GM10266 (cell line): Measurements from ENCODE around the gene EPHB1.
A peak's percentile ranks its signal among the peaks of the same experiment; 100 is the strongest.

ENCODE experiments used
- DNase-seq: peaks from one replicate; pipeline ENCODE4 v3.0.0; 2012; ENCODE audit errors: extremely low spot score
- CTCF ChIP-seq: IDR thresholded peaks from 2 replicates; pipeline ENCODE4 v1.5.1; 2012; ENCODE audit warnings: mild to moderate bottlenecking, low read depth; ENCODE audit not compliant: control insufficient read depth, insufficient read depth; ENCODE audit errors: missing control alignments

The EPHB1 gene

GRCh38 chr3:134885877-134886621 is 91.0 kb downstream of the EPHB1 start:
- no peak for DNase-seq
- TF ChIP-seq CTCF, result peak; percentile 31

- TF ChIP-seq CTCF, result no peak
- no peak for DNase-seq
Measured at GRCh38 chr3:134886991-134887390, 91.9 kb downstream of the EPHB1 start.

GRCh38 chr3:134887536-134887935 is 92.5 kb downstream of the EPHB1 start:
- TF ChIP-seq CTCF, result no peak
- DNase-seq, result no peak

GRCh38 chr3:134892326-134892725 is 97.3 kb downstream of the EPHB1 start:
- DNase-seq, result no peak
- TF ChIP-seq CTCF, result no peak

GRCh38 chr3:134892761-134893160 is 97.7 kb downstream of the EPHB1 start:
- TF ChIP-seq CTCF, result no peak
- DNase-seq, result no peak

- DNase-seq, result no peak
- no peak for TF ChIP-seq CTCF
Measured at GRCh38 chr3:134894533-134894932, 99.5 kb downstream of the EPHB1 start.

GRCh38 chr3:134895181-134895580 is 100.1 kb downstream of the EPHB1 start:
- TF ChIP-seq CTCF, result no peak
- no peak for DNase-seq
